T-cell (primary cell): Measurements from ENCODE around the gene KCNT1. TPM values are rescaled to one million over a fixed set of nuclear protein-coding genes. Genes with fewer than 3 reads are reported as not detected.

Experiments used
- ATAC-seq, 4 experiments: fragments of 200-7000 bp in 3 of 4; fragments of 150-1000 bp in 1 of 4; cut with Tn5 transposase; replicated peaks in 1 of 4; 1 replicate in 3 of 4; 2 replicates in 1 of 4; pipeline ENCODE4 v1.10.0; 2021; ENCODE audit warnings: moderate library complexity in 3 of 4, mild to moderate bottlenecking in 2 of 4, moderate number of reproducible peaks in 1 of 4
- CTCF ChIA-PET, 2 donors: fragments of 300-600 bp; sonication (Branson Sonifier 250); formaldehyde crosslinking; loops; one replicate each; lab custom pipeline; 2022; ENCODE audit warnings: antibody characterized with exemption in 2 of 2; lab: Charles Lee
- POLR2A ChIA-PET, 2 donors: fragments of 300-600 bp; sonication (Branson Sonifier 250); formaldehyde crosslinking; loops; one replicate each; lab custom pipeline; 2022; ENCODE audit warnings: antibody characterized with exemption in 2 of 2; lab: Charles Lee
- DNase-seq, 35 experiments: peaks; one replicate each; pipeline versions ENCODE4 v3.0.0 to v3.0.0-alpha.2; 2013 to 2023
- H3K27ac ChIP-seq: one replicate; pipeline ENCODE4 v1.5.1; 2013; ENCODE audit warnings: low read length
- H3K27me3 ChIP-seq, 2 experiments: replicated peaks in 1 of 2; 1 replicate in 1 of 2; 2 replicates in 1 of 2; pipeline versions ENCODE4 v1.6.1 to v1.7.0; 2013; ENCODE audit warnings: low read length in 1 of 2, mixed read lengths in 1 of 2; ENCODE audit not compliant: control insufficient read depth in 2 of 2, insufficient read depth in 2 of 2; ENCODE audit errors: extremely low read depth in 1 of 2
- H3K36me3 ChIP-seq, 2 donors: 1 replicate in 1 of 2; 2 replicates in 1 of 2; pipeline versions ENCODE4 v1.6.1 to v1.7.0; 2013; ENCODE audit warnings: low read length in 1 of 2; ENCODE audit not compliant: control insufficient read depth in 2 of 2, insufficient read depth in 1 of 2; ENCODE audit errors: extremely low read depth in 1 of 2
- H3K4me1 ChIP-seq, 2 experiments: 1 replicate in 1 of 2; 2 replicates in 1 of 2; pipeline versions ENCODE4 v1.6.1 to v1.7.0; 2013; ENCODE audit warnings: low read length in 2 of 2, mixed read lengths in 1 of 2; ENCODE audit not compliant: insufficient read depth in 2 of 2, control insufficient read depth in 1 of 2; ENCODE audit errors: extremely low read depth in 1 of 2
- H3K4me3 ChIP-seq, 2 donors: 1 replicate in 1 of 2; 2 replicates in 1 of 2; pipeline versions ENCODE4 v1.5.1 to v1.7.0; 2013; ENCODE audit warnings: mild to moderate bottlenecking in 2 of 2, low read length in 1 of 2, moderate library complexity in 1 of 2; ENCODE audit not compliant: control insufficient read depth in 1 of 2; ENCODE audit errors: extremely low read depth in 1 of 2
- H3K9me3 ChIP-seq: 2 replicates; pipeline ENCODE4 v1.7.0; 2013
- H3K27ac Mint-ChIP-seq, 2 donors: one replicate each; pipeline ENCODE4 v1.8.0; 2020 to 2021; ENCODE audit warnings: mild to moderate bottlenecking in 2 of 2, mixed read lengths in 2 of 2
- H3K27me3 Mint-ChIP-seq, 2 donors: one replicate each; pipeline ENCODE4 v1.8.0; 2021 to 2022; ENCODE audit warnings: mixed read lengths in 2 of 2
- H3K36me3 Mint-ChIP-seq: one replicate; pipeline ENCODE4 v1.8.0; 2021; ENCODE audit warnings: mixed read lengths
- H3K4me1 Mint-ChIP-seq, 3 donors: one replicate each; pipeline ENCODE4 v1.8.0; 2020 to 2022; ENCODE audit warnings: mixed read lengths in 3 of 3, mild to moderate bottlenecking in 1 of 3
- H3K4me3 Mint-ChIP-seq, 3 donors: one replicate each; pipeline ENCODE4 v1.8.0; 2020 to 2022; ENCODE audit warnings: mild to moderate bottlenecking in 3 of 3, mixed read lengths in 3 of 3, moderate library complexity in 3 of 3
- H3K9me3 Mint-ChIP-seq, 3 donors: one replicate each; pipeline ENCODE4 v1.8.0; 2020 to 2022; ENCODE audit warnings: mixed read lengths in 3 of 3
- WGBS: methylation state at CpG from one replicate; pipeline ENCODE4 v1.1.5; 2013; ENCODE audit warnings: missing lambda C conversion rate; ENCODE audit not compliant: insufficient coverage; 5-methylcytosine and 5-hydroxymethylcytosine counted together
- total RNA-seq, 35 experiments: library from RNA in 6 of 35; stranded (reverse) in 6 of 35; fragments of 120-200 nt in 1 of 35; gene quantifications; one replicate each; pipeline versions ENCODE4 v1.2.1 to v1.2.4 and lab custom pipeline; 2013 to 2026

The KCNT1 gene
- total RNA-seq, 5 donors from 2014 or later (not counting 1 experiment from before 2014, with no cell fraction given) = 0.07 to 0.54 (median 0.16) TPM; not detected in 2

- Histone ChIP-seq H3K4me1 (no peaks in the 10 kb centered on the region), H3K27me3 (peaks cover 0 to 16% of the 10 kb centered on the region in 2 experiments), H3K27ac (no peak overlapping the region), H3K36me3 (no peaks in the 10 kb centered on the region), H3K4me3 (no peak overlapping the region), H3K9me3 (no peaks in the 10 kb centered on the region)
- ATAC-seq (no peak), DNase-seq (no peak)
- Mint-ChIP-seq H3K9me3 (peaks cover 0 to 5% (median 4%) of the 10 kb centered on the region in 3 donors), H3K4me3 (no peak overlapping the region), H3K27ac (no peak overlapping the region), H3K36me3 (no peaks in the 10 kb centered on the region), H3K4me1 (no peaks in the 10 kb centered on the region), H3K27me3 (peaks cover 0 to 5% of the 10 kb centered on the region in 2 donors)
- POLR2A ChIA-PET = no interaction called here
- WGBS = 84% methylated on average over 18 of the region's 19 CpGs
- CTCF ChIA-PET = no interaction called here
Measured at GRCh38 chr9:135764731-135765130, 62.7 kb downstream of the KCNT1 start.

GRCh38 chr9:135765416-135765815 is 63.4 kb downstream of the KCNT1 start:
- DNase-seq = no peak
- H3K27me3 Mint-ChIP-seq = peaks cover 0 to 5% of the 10 kb centered on the region in 2 donors
- peaks cover 0 to 16% of the 10 kb centered on the region in 2 experiments for H3K27me3 ChIP-seq
- no peaks in the 10 kb centered on the region for H3K4me1 Mint-ChIP-seq
- peaks cover 0 to 5% (median 4%) of the 10 kb centered on the region in 3 donors for H3K9me3 Mint-ChIP-seq
- no peak overlapping the region for H3K4me3 ChIP-seq
- H3K36me3 ChIP-seq = no peaks in the 10 kb centered on the region
- WGBS = 93% methylated on average over 12 of the region's 13 CpGs
- H3K27ac ChIP-seq = no peak overlapping the region
- ChIA-PET POLR2A (no interaction called here), CTCF (no interaction called here)
- H3K36me3 Mint-ChIP-seq = no peaks in the 10 kb centered on the region
- no peak overlapping the region for H3K4me3 Mint-ChIP-seq
- ATAC-seq = no peak
- H3K27ac Mint-ChIP-seq = no peak overlapping the region
- no peaks in the 10 kb centered on the region for H3K4me1 ChIP-seq
- H3K9me3 ChIP-seq = no peaks in the 10 kb centered on the region

GRCh38 chr9:135766251-135766650 is 64.3 kb downstream of the KCNT1 start:
- Histone ChIP-seq H3K9me3 (no peaks in the 10 kb centered on the region), H3K27me3 (peaks cover 0 to 19% of the 10 kb centered on the region in 2 experiments), H3K27ac (no peak overlapping the region), H3K4me1 (no peaks in the 10 kb centered on the region), H3K36me3 (no peaks in the 10 kb centered on the region), H3K4me3 (no peak overlapping the region)
- WGBS = 88% methylated on average over 4 of the region's 4 CpGs
- ChIA-PET CTCF (no interaction called here), POLR2A (no interaction called here)
- DNase-seq = no peak
- no peak overlapping the region for H3K4me3 Mint-ChIP-seq
- H3K9me3 Mint-ChIP-seq = peaks cover 0 to 5% (median 4%) of the 10 kb centered on the region in 3 donors
- H3K36me3 Mint-ChIP-seq = no peaks in the 10 kb centered on the region
- no peaks in the 10 kb centered on the region for H3K4me1 Mint-ChIP-seq
- no peak for ATAC-seq
- peaks cover 0 to 5% of the 10 kb centered on the region in 2 donors for H3K27me3 Mint-ChIP-seq
- no peak overlapping the region for H3K27ac Mint-ChIP-seq

- POLR2A ChIA-PET = no interaction called here
- peaks cover 0 to 5% (median 4%) of the 10 kb centered on the region in 3 donors for H3K9me3 Mint-ChIP-seq
- no peaks in the 10 kb centered on the region for H3K36me3 ChIP-seq
Measured at GRCh38 chr9:135766707-135767106, 64.7 kb downstream of the KCNT1 start.

GRCh38 chr9:135768516-135769218 is 66.7 kb downstream of the KCNT1 start:
- no peaks in the 10 kb centered on the region for H3K9me3 ChIP-seq
- 91% methylated on average over 39 of the region's 43 CpGs for WGBS
- CTCF ChIA-PET = no interaction called here
- POLR2A ChIA-PET = no interaction called here
- H3K27me3 ChIP-seq = peaks cover 0 to 20% of the 10 kb centered on the region in 2 experiments
- no peak overlapping the region for H3K27ac ChIP-seq
- Mint-ChIP-seq H3K36me3 (no peaks in the 10 kb centered on the region), H3K4me3 (no peak overlapping the region), H3K27me3 (peaks cover 0 to 5% of the 10 kb centered on the region in 2 donors), H3K9me3 (peaks cover 0 to 5% (median 4%) of the 10 kb centered on the region in 3 donors), H3K27ac (no peak overlapping the region), H3K4me1 (no peaks in the 10 kb centered on the region)
- no peaks in the 10 kb centered on the region for H3K4me1 ChIP-seq
- H3K36me3 ChIP-seq = no peaks in the 10 kb centered on the region
- ATAC-seq (no peak), DNase-seq (no peak)
- H3K4me3 ChIP-seq = no peak overlapping the region

More at GRCh38 chr9:135766707-135767106, 64.7 kb downstream of the KCNT1 start:
- DNase-seq (no peak), ATAC-seq (no peak)
- Mint-ChIP-seq H3K36me3 (no peaks in the 10 kb centered on the region), H3K4me3 (no peak overlapping the region), H3K27ac (no peak overlapping the region), H3K27me3 (peaks cover 0 to 5% of the 10 kb centered on the region in 2 donors), H3K4me1 (no peaks in the 10 kb centered on the region)
- Histone ChIP-seq H3K27me3 (peaks cover 0 to 24% of the 10 kb centered on the region in 2 experiments), H3K9me3 (no peaks in the 10 kb centered on the region), H3K4me3 (no peak overlapping the region), H3K4me1 (no peaks in the 10 kb centered on the region), H3K27ac (no peak overlapping the region)
- no CpG with 5 or more reads among the region's 4 CpGs for WGBS
- CTCF ChIA-PET = no interaction called here

GRCh38 chr9:135769489-135770202 is 67.7 kb downstream of the KCNT1 start:
- Mint-ChIP-seq H3K27me3 (peaks cover 0 to 5% of the 10 kb centered on the region in 2 donors), H3K36me3 (no peaks in the 10 kb centered on the region), H3K9me3 (peaks cover 0 to 5% (median 4%) of the 10 kb centered on the region in 3 donors), H3K4me3 (no peak overlapping the region), H3K27ac (no peak overlapping the region), H3K4me1 (no peaks in the 10 kb centered on the region)
- Histone ChIP-seq H3K27me3 (peaks cover 0 to 20% of the 10 kb centered on the region in 2 experiments), H3K27ac (no peak overlapping the region), H3K9me3 (no peaks in the 10 kb centered on the region), H3K36me3 (no peaks in the 10 kb centered on the region), H3K4me3 (no peak overlapping the region), H3K4me1 (no peaks in the 10 kb centered on the region)
- 91% methylated on average over 10 of the region's 32 CpGs for WGBS
- DNase-seq (no peak), ATAC-seq (no peak)
- ChIA-PET POLR2A (no interaction called here), CTCF (no interaction called here)
